ENCODE measurements around the gene PRR22.

The PRR22 gene

GRCh38 chr19:5814123-5814851 is 29.7 kb upstream of the PRR22 start:
- DNase-seq (ENCODE audit: low read depth) = no peak
- no peak for TF ChIP-seq CTCF (conservative IDR thresholded peaks at IDR 0.05; ENCODE audit: low read length)
- H3K4me3 ChIP-seq (ENCODE audit: low read length) = no peak overlapping the region

GRCh38 chr19:5811117-5811516 is 26.6 kb upstream of the PRR22 start:
- DNase-seq (ENCODE audit: low read depth) = no peak
- TF ChIP-seq CTCF (conservative IDR thresholded peaks at IDR 0.05; ENCODE audit: low read length) = no peak

GRCh38 chr19:5809469-5809868 is 24.9 kb upstream of the PRR22 start:
- TF ChIP-seq CTCF (conservative IDR thresholded peaks at IDR 0.05; ENCODE audit: low read length) = no peak
- H3K4me3 ChIP-seq (ENCODE audit: low read length) = no peak overlapping the region
- no peak for DNase-seq (ENCODE audit: low read depth)

More at GRCh38 chr19:5811117-5811516, 26.6 kb upstream of the PRR22 start:
- H3K4me3 ChIP-seq (ENCODE audit: low read length) = no peak overlapping the region

- no peak for TF ChIP-seq CTCF (conservative IDR thresholded peaks at IDR 0.05; ENCODE audit: low read length)
- no peak overlapping the region for H3K4me3 ChIP-seq (ENCODE audit: low read length)
- DNase-seq (ENCODE audit: low read depth) = no peak
Observed at GRCh38 chr19:5809053-5809452, 24.5 kb upstream of the PRR22 start.

- TF ChIP-seq CTCF (conservative IDR thresholded peaks at IDR 0.05; ENCODE audit: low read length) = no peak
- no peak overlapping the region for H3K4me3 ChIP-seq (ENCODE audit: low read length)
- DNase-seq (ENCODE audit: low read depth) = no peak
Observed at GRCh38 chr19:5808120-5808816, 23.7 kb upstream of the PRR22 start.

GRCh38 chr19:5806905-5807304 is 22.4 kb upstream of the PRR22 start:
- H3K4me3 ChIP-seq (ENCODE audit: low read length) = no peak overlapping the region
- no peak for TF ChIP-seq CTCF (conservative IDR thresholded peaks at IDR 0.05; ENCODE audit: low read length)
- no peak for DNase-seq (ENCODE audit: low read depth)

- H3K4me3 ChIP-seq (ENCODE audit: low read length) = no peak overlapping the region
- no peak for DNase-seq (ENCODE audit: low read depth)
- TF ChIP-seq CTCF (conservative IDR thresholded peaks at IDR 0.05; ENCODE audit: low read length) = no peak
Observed at GRCh38 chr19:5806133-5806489, 21.6 kb upstream of the PRR22 start.

All from AG10803 (cell line).